Muscle of leg (tissue), 11 donors: ENCODE results near the gene SLC35F6. TPM values are rescaled to one million over a fixed set of nuclear protein-coding genes. Genes with fewer than 3 reads are reported as not detected.
A peak's percentile ranks its signal among the peaks of the same experiment; 100 is the strongest.
"Not testable (repeated sequence)": the region's sequence is repeated elsewhere in the genome, so short reads cannot be mapped to it uniquely, and the experiment has no call there.

Source experiments
- DNase-seq: peaks from one replicate; pipeline ENCODE4 v3.0.0; 2013
- H3K27ac ChIP-seq: one replicate; pipeline ENCODE4 v1.5.1; 2013; ENCODE audit warnings: mild to moderate bottlenecking, low read length, control low read depth
- H3K27me3 ChIP-seq: one replicate; pipeline ENCODE4 v1.6.1; 2013; ENCODE audit warnings: low read length; ENCODE audit not compliant: control insufficient read depth, insufficient read depth
- H3K36me3 ChIP-seq: one replicate; pipeline ENCODE4 v1.6.1; 2013; ENCODE audit warnings: low read length; ENCODE audit not compliant: control insufficient read depth, insufficient read depth
- H3K4me1 ChIP-seq: one replicate; pipeline ENCODE4 v1.6.1; 2013; ENCODE audit warnings: low read length; ENCODE audit not compliant: control insufficient read depth, insufficient read depth
- H3K4me3 ChIP-seq: one replicate; pipeline ENCODE4 v1.5.1; 2013; ENCODE audit warnings: low read length, control low read depth
- H3K9me3 ChIP-seq: replicated peaks from 2 replicates; pipeline ENCODE4 v1.6.1; 2013; ENCODE audit warnings: low read depth, low read length; ENCODE audit not compliant: control insufficient read depth
- WGBS: methylation state at CpG from one replicate; pipeline ENCODE4 v1.1.5; 2013; ENCODE audit warnings: missing lambda C conversion rate; ENCODE audit not compliant: insufficient coverage; 5-methylcytosine and 5-hydroxymethylcytosine counted together
- polyA plus RNA-seq, 8 donors: library from polyadenylated mRNA; unstranded; fragments of 120-200 nt; gene quantifications; one replicate each; pipeline versions ENCODE4 v1.2.1 to v1.2.3, GENCODE V29; 2013; ENCODE audit warnings: inconsistent platforms in 1 of 8, low replicate concordance in 1 of 8; ENCODE audit not compliant: insufficient read length in 8 of 8, insufficient read depth in 1 of 8
- total RNA-seq: library from RNA; stranded (reverse); fragments of 120-200 nt; gene quantifications from one replicate; pipeline ENCODE4 v1.2.4, GENCODE V29; 2013

Gene SLC35F6
- total and polyA plus RNA-seq, 9 donors = 7.3 to 11.8 (median 8.9) TPM

GRCh38 chr2:26780203-26780760, 16.2 kb downstream of the SLC35F6 start:
- Histone ChIP-seq H3K27me3 (no peaks in the 10 kb centered on the region), H3K27ac (no peak overlapping the region), H3K36me3 (peaks cover 44% of the 10 kb centered on the region), H3K4me3 (no peak overlapping the region), H3K9me3 (no peaks in the 10 kb centered on the region), H3K4me1 (no peaks in the 10 kb centered on the region)
- 89% methylated on average over 4 of the region's 4 CpGs for WGBS
- no peak for DNase-seq

GRCh38 chr2:26782876-26783704, 19.0 kb downstream of the SLC35F6 start:
- H3K36me3 ChIP-seq = peaks cover 23% of the 10 kb centered on the region
- WGBS = 93% methylated on average over 4 of the region's 12 CpGs
- H3K4me1 ChIP-seq = peaks cover 10% of the 10 kb centered on the region

DNA sequence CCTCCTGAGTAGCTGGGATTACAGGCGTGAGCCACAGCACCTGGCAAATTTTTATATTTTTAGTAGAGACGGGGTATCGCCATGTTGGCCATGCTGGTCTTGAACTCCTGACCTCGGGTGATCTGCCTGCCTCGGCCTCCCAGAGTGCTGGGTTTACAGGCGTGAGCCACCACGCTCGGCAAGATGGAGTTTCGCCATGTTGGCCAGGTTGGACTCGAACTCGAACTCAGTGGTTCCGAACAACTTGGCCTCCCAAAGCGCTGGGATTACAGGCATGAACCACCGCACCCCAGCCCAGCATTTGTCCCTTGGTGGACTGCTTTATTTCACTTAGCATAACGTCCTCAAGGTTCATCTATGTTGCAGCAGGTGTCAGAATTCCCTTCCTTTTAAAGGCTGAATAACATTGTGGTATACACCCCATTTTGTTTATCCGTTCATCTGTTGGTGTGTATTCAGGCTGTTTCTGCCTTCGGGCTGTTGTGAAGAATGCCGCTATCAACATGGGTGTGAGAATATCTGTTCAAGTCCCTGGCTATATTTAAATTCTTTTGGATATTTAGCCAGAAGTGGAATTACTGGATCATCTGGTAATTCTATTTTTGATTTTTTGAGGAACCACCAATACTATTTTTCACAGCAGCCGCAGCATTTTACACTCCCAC, 20.6 kb downstream of the SLC35F6 start:
- Histone ChIP-seq H3K27me3 (no peaks in the 10 kb centered on the region), H3K36me3 (peaks cover 23% of the 10 kb centered on the region), H3K9me3 (no peaks in the 10 kb centered on the region), H3K4me1 (peaks cover 10% of the 10 kb centered on the region), H3K4me3 (no peak overlapping the region), H3K27ac (no peak overlapping the region)
- WGBS = 96% methylated on average over 14 of the region's 19 CpGs
- no peak for DNase-seq

More at GRCh38 chr2:26782876-26783704, 19.0 kb downstream of the SLC35F6 start:
- Histone ChIP-seq H3K9me3 (no peaks in the 10 kb centered on the region), H3K27me3 (no peaks in the 10 kb centered on the region), H3K4me3 (no peak overlapping the region), H3K27ac (no peak overlapping the region)
- no peak for DNase-seq

- H3K36me3 ChIP-seq = peaks cover 15% of the 10 kb centered on the region
- peaks cover under 1% of the 10 kb centered on the region for H3K9me3 ChIP-seq
- H3K27me3 ChIP-seq = no peaks in the 10 kb centered on the region
- peak within 1 kb of the TSS; percentile 39 for H3K27ac ChIP-seq
- under 1% methylated on average over 52 of the region's 55 CpGs for WGBS
- H3K4me1 ChIP-seq = peaks cover 10% of the 10 kb centered on the region
- peak; percentile 100 for DNase-seq
- peak within 1 kb of the TSS; percentile 66 for H3K4me3 ChIP-seq
Observed at GRCh38 chr2:26785431-26786206, 21.5 kb downstream of the SLC35F6 start, which contains the start of gene CENPA. TSS of gene CENPA (plus strand) at chr2:26786056. CDS start at chr2:26786197, 141 bp downstream.

DNA sequence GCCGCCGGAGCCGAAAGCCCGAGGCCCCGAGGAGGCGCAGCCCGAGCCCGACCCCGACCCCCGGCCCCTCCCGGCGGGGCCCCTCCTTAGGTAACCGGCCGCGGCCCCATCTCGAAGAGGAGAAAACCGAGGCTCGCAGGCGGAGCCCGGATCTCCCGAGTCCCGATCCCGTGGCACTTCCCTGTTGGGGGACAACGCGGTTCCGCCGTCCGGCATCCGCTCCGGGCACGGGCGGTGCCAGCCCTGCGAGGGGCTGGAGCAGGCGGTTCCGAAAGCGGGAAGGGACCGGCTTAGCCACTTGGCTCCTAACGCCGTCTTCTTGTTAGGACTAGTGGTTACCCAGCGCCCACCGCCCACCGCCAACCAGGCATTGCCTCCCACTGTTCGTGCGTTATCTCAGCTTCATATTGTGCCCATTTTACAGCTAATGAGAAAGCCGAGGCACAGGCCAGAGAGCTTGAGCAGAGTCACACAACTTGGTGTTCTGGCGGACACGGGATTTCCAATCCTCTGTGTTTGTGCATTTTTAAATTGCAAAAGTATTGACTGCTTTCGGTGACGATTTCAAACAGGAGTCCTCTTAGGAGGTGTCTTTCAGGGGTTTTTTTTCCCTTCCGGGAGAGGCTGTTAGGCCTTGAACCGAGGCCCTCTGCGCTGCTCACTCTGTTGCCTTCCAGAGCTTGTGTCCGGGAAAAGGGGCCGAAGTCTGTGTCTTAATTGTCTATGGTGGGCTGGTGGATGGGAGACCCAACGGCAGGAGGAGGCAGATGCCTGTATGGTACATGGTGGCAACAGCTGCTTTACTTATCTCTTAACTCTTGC, 22.3 kb downstream of the SLC35F6 start:
- no peaks in the 10 kb centered on the region for H3K27me3 ChIP-seq
- peak overlapping the region; percentile 66 for H3K4me3 ChIP-seq
- WGBS = 2% methylated on average over 50 of the region's 55 CpGs
- peaks cover 4% of the 10 kb centered on the region for H3K9me3 ChIP-seq
- DNase-seq = no peak
- H3K36me3 ChIP-seq = peaks cover 15% of the 10 kb centered on the region
- no peak overlapping the region for H3K27ac ChIP-seq
- peaks cover 10% of the 10 kb centered on the region for H3K4me1 ChIP-seq

DNA sequence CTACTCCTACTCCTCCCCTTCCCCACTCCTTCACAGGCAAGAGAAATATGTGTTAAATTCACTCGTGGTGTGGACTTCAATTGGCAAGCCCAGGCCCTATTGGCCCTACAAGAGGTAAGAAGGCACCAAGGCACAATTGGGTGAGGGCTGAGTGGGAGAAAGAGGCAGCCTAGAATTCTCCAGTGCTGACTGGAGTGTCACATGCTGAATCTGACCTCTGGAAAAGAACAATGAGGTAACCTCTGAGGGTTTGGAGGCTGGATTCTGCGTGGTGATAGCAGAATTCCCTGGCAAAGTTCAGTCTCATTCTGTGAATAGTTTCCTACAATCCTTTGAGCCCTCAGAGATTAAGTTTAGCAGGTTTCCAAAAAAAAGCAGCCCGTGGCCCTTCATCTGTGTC, 28.6 kb downstream of the SLC35F6 start:
- peaks cover 35% of the 10 kb centered on the region for H3K36me3 ChIP-seq
- H3K4me3 ChIP-seq = no peak overlapping the region
- H3K4me1 ChIP-seq = peaks cover 2% of the 10 kb centered on the region
- WGBS = 96% methylated on average over 2 of the region's 3 CpGs
- H3K27me3 ChIP-seq = no peaks in the 10 kb centered on the region
- DNase-seq = no peak
- peaks cover 4% of the 10 kb centered on the region for H3K9me3 ChIP-seq
- no peak overlapping the region for H3K27ac ChIP-seq

GRCh38 chr2:26793518-26793917, 29.4 kb downstream of the SLC35F6 start:
- Histone ChIP-seq H3K9me3 (peaks cover 4% of the 10 kb centered on the region), H3K27ac (no peak overlapping the region), H3K36me3 (peaks cover 34% of the 10 kb centered on the region), H3K4me1 (no peaks in the 10 kb centered on the region), H3K27me3 (no peaks in the 10 kb centered on the region), H3K4me3 (no peak overlapping the region)
- 100% methylated on average over 1 of the region's 3 CpGs for WGBS
- no peak for DNase-seq

- H3K36me3 ChIP-seq = peaks cover 26% of the 10 kb centered on the region
- H3K4me3 ChIP-seq, H3K27ac ChIP-seq, DNase-seq, H3K27me3 ChIP-seq, H3K9me3 ChIP-seq, H3K4me1 ChIP-seq: not testable (repeated sequence)
- 88% methylated on average over 5 of the region's 17 CpGs for WGBS
Observed at GRCh38 chr2:26795135-26795534, 31.1 kb downstream of the SLC35F6 start.

DNA sequence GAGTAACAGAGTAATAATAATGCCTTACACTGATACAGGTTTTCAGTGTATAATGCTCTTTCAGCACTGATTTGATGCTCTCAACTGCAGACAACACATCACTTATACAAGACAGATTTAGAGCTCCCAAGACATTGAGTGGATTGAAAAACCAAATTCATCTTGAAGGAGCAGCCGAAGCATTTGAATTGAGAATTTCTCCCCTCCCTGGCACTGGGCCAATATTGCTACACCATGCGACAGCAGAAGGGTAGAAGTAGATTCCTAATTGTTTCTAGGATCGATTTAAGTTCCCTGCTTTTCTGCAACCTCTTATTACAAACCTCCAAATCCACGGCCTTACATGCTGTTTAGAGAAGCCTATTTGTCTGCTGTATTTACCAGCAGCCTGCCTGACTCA, 37.2 kb downstream of the SLC35F6 start:
- 70% methylated on average over 2 of the region's 4 CpGs for WGBS
- Histone ChIP-seq H3K4me3 (no peak overlapping the region), H3K9me3 (no peaks in the 10 kb centered on the region), H3K4me1 (no peaks in the 10 kb centered on the region), H3K27ac (no peak overlapping the region), H3K27me3 (no peaks in the 10 kb centered on the region), H3K36me3 (peaks cover 7% of the 10 kb centered on the region)
- DNase-seq = no peak
